Measurements from ENCODE around the gene ROBO2. TPM values are rescaled to one million over a fixed set of nuclear protein-coding genes. Genes with fewer than 3 reads are reported as not detected.

Gene ROBO2
- total and polyA plus RNA-seq, 11 donors = 0.04 to 0.93 (median 0.06) TPM; not detected in 6

- Histone ChIP-seq H3K4me1 (no peaks in the 10 kb centered on the region), H3K27me3 (no peaks in the 10 kb centered on the region), H3K9me3 (no peaks in the 10 kb centered on the region), H3K4me3 (no peak overlapping the region), H3K27ac (no peak overlapping the region), H3K36me3 (no peaks in the 10 kb centered on the region)
- TF ChIP-seq CTCF (IDR thresholded peaks at IDR 0.05) (no peak), POLR2A (IDR thresholded peaks at IDR 0.05) (no peak)
- intact Hi-C loops (cut with DNase I) = no loop called here
- ATAC-seq = no peak
- WGBS, 4 donors = 61 to 75% (median 69%) methylated on average over 2 of the region's 2 CpGs
- DNase-seq = no peak
Measured at GRCh38 chr3:77053795-77054194, 13.9 kb downstream of the ROBO2 start.

GRCh38 chr3:77055841-77056341 lies 16.0 kb downstream of the ROBO2 start:
- 48 to 63% (median 53%) methylated on average over 4 of the region's 4 CpGs for WGBS, 4 donors
- Histone ChIP-seq H3K9me3 (no peaks in the 10 kb centered on the region), H3K36me3 (no peaks in the 10 kb centered on the region), H3K27me3 (no peaks in the 10 kb centered on the region), H3K4me3 (no peak overlapping the region), H3K27ac (no peak overlapping the region), H3K4me1 (no peaks in the 10 kb centered on the region)
- ATAC-seq (no peak), DNase-seq (no peak)
- intact Hi-C loops (cut with DNase I) = no loop called here
- TF ChIP-seq CTCF (IDR thresholded peaks at IDR 0.05) (no peak), POLR2A (IDR thresholded peaks at IDR 0.05) (no peak)

- Histone ChIP-seq H3K27ac (no peak overlapping the region), H3K27me3 (no peaks in the 10 kb centered on the region), H3K4me1 (no peaks in the 10 kb centered on the region), H3K4me3 (no peak overlapping the region), H3K36me3 (no peaks in the 10 kb centered on the region), H3K9me3 (peaks cover 0 to 17% (median 9%) of the 10 kb centered on the region in 12 donors)
- 90 to 96% (median 93%) methylated on average over 1 of the region's 1 CpG for WGBS, 4 donors
- DNase-seq = no peak
- no peak for TF ChIP-seq CTCF (IDR thresholded peaks at IDR 0.05)
- TF ChIP-seq POLR2A (IDR thresholded peaks at IDR 0.05) = no peak
- intact Hi-C loops (cut with DNase I) = no loop called here
- ATAC-seq = no peak
Measured at GRCh38 chr3:77059354-77059753, 19.5 kb downstream of the ROBO2 start.

GRCh38 chr3:77063423-77063822 lies 23.5 kb downstream of the ROBO2 start:
- intact Hi-C loops (cut with DNase I) = no loop called here
- WGBS, 4 donors = 92 to 94% (median 93%) methylated on average over 5 of the region's 5 CpGs
- ATAC-seq (no peak), DNase-seq (no peak)
- H3K9me3 ChIP-seq = peaks cover 0 to 17% (median 9%) of the 10 kb centered on the region in 12 donors
- no peak overlapping the region for H3K4me3 ChIP-seq
- H3K36me3 ChIP-seq = no peaks in the 10 kb centered on the region
- H3K4me1 ChIP-seq = no peaks in the 10 kb centered on the region
- no peak overlapping the region for H3K27ac ChIP-seq
- TF ChIP-seq POLR2A (IDR thresholded peaks at IDR 0.05) (no peak), CTCF (IDR thresholded peaks at IDR 0.05) (no peak)
- no peaks in the 10 kb centered on the region for H3K27me3 ChIP-seq

All from heart left ventricle (tissue), 16 donors.